ENCODE data around the gene TRIP13. TPM values are rescaled to one million over a fixed set of nuclear protein-coding genes. Genes with fewer than 3 reads are reported as not detected.

Gene TRIP13
- total and polyA plus RNA-seq, 2 of the 13 experiments (the other 11 are each of a cell fraction or from before 2014, with no cell fraction given): 13.5 to 33.0 TPM

GRCh38 chr5:919356-920000, 26.8 kb downstream of the TRIP13 start (continued):
- TF ChIP-seq ZNF460 (CRISPR knock-in tag; IDR thresholded peaks at IDR 0.05; ENCODE audit: borderline replicate concordance) (no peak), KMT2A (CRISPR knock-in tag; IDR thresholded peaks at IDR 0.05) (no peak), ZNF30 (CRISPR knock-in tag; IDR thresholded peaks at IDR 0.05) (no peak), PLSCR1 (CRISPR knock-in tag; IDR thresholded peaks at IDR 0.05; ENCODE audit: borderline replicate concordance) (no peak), MXI1 (IDR thresholded peaks at IDR 0.05; ENCODE audit: borderline replicate concordance, low read depth, low read length) (no peak), ZNF709 (CRISPR knock-in tag; IDR thresholded peaks at IDR 0.05) (no peak), RBFOX2 (IDR thresholded peaks at IDR 0.05; ENCODE audit: low read depth, low read length) (no peak), GMEB2 (CRISPR knock-in tag; IDR thresholded peaks at IDR 0.05; ENCODE audit: low read depth) (no peak), ZNF816 (CRISPR knock-in tag; IDR thresholded peaks at IDR 0.05; ENCODE audit: borderline replicate concordance) (no peak), MZF1 (CRISPR knock-in tag; IDR thresholded peaks at IDR 0.05; ENCODE audit: borderline replicate concordance) (no peak), ZNF101 (CRISPR knock-in tag; IDR thresholded peaks at IDR 0.05; ENCODE audit: borderline replicate concordance, low read depth) (no peak), KLF13 (CRISPR knock-in tag; IDR thresholded peaks at IDR 0.05) (no peak), ATF7 (IDR thresholded peaks at IDR 0.05) (no peak), ATF7 (CRISPR knock-in tag; IDR thresholded peaks at IDR 0.05) (no peak), CREBL2 (CRISPR knock-in tag; IDR thresholded peaks at IDR 0.05; ENCODE audit: borderline replicate concordance) (no peak), HES4 (CRISPR knock-in tag; IDR thresholded peaks at IDR 0.05; ENCODE audit: borderline replicate concordance) (no peak), SNAPC5 (CRISPR knock-in tag; IDR thresholded peaks at IDR 0.05; ENCODE audit: borderline replicate concordance) (no peak), ARNT2 (CRISPR knock-in tag; IDR thresholded peaks at IDR 0.05; ENCODE audit: low read depth) (no peak), ZNF557 (CRISPR knock-in tag; IDR thresholded peaks at IDR 0.05) (no peak), ELF1 (CRISPR knock-in tag; IDR thresholded peaks at IDR 0.05) (no peak), ZNF782 (CRISPR knock-in tag; IDR thresholded peaks at IDR 0.05; ENCODE audit: borderline replicate concordance) (no peak), ZNF589 (CRISPR knock-in tag; conservative IDR thresholded peaks at IDR 0.05) (no peak), ZNF142 (CRISPR knock-in tag; IDR thresholded peaks at IDR 0.05) (no peak)

Data from HepG2 (cell line).